UCSD-AML1 (cell line): Measurements from ENCODE around the gene NME3.

Experiments
- DNase-seq: peaks from one replicate; lab custom pipeline; 2025; ENCODE audit not compliant: unreplicated experiment; lab: John Stamatoyannopoulos, UW

Gene NME3

DNA sequence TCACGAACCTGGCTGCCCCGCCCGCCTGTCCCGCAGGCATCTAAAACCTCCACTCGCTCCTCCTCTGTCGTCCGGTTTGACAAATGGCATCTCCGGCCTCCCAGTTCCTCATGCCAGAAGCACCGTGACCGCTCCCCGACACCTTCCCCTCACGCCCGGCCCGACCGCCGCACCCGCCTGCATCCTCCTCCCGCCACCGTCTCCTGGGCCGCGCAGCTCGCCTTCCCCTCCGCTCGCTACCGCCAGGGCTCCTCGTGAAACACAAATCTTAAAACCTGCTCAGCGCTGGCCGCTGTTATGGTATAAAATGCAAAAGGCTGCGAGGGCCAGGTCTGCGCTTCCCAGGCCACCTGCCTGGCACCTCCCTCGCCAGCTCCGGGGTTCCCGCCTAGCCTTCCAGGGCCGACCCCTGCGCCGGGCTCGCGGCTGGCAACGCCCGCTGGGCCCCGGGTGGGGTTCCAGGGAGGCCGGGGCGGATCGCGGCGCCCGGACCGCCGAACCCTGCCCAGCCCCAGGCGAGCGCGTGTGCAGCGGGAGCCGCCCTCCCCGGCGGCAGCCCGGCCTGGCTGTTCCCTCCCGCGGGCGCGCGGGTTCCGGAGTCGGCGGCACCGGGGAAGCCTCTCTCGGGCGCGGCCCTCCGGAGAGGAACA lies 10.5 kb upstream of the NME3 start:
- peak; percentile 42 for DNase-seq

DNA sequence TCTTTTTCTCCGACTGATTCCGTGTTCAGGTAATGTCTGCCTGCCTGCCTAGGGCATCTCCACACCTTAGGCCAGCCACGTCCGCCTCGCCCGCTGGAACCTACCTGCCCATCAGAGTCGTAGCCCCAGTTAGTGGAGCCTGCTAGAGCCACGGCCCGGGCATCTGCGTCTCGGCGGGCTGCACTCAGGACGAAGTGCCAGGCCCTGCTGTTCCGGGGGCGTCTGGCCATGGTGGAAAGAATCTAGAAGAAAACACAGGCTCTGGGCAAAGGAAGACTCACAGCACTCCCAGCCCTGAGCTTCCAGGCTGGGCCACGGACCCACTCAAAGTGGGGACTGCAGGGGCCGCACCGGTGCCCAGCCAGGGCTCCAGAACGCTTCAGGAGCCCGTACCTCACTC lies 9.9 kb upstream of the NME3 start:
- DNase-seq: no peak

DNA sequence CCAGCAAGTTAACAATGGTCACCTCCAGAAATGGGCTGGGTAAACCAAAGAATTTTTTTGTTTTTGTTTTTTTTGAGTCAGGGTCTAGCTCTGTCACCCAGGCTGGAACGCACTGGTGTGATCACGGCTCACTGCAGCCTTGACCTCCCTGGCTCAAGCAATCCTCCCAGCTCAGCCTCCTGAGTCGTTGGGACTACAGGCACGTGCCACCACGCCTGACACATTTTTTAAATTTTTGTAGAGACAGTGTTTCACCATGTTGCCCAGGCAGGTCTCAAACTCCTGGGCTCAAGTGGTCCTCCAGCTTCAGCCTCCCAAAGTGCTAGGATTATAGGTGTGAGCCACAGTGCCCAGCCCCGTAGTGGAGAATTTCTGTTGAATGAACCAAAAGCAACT lies 9.3 kb upstream of the NME3 start:
- no peak for DNase-seq

DNA sequence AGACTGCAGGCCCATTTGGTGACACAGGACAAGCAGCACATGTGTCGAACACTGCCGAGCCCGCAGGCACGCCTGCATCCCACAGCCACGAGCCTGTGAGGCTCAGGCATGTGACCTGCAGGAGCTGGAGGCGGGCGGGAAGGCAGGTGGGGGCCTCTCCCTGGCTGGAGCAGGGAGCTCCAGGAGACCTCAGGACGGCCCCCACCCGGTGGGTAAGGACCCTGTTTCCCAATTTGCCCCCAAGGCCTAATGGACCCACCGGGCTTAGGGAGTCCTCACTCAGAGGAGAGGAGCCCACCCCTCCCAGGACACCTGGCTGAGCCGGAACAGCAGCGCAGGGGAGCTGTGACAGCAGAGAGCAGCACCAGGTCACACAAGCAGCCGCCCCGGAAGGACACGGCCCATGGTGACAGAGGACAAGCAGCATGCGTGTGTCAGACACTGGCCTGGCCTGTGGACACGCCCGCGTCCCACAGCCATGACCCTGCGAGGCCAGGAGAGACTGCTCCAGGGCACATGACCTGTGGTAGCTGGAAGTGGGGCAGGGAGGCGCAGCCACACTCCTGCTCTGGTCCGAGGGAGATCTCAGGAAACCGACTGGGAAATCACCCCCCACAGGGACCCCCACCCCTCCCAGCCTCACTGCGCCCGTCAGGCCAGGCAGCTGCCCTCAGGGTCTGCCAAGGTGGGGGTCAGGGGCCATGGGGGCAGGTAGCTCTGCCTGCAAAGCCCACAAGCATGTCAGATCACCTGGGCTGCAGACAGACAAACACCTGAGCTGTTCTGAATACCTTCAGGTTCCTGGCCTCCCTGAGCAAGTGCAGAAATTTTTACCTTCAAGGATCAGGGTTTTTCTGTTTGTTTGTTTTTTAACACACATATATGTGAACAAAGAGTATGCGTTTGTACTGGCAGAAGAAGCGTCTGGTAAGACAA lies 8.7 kb upstream of the NME3 start:
- no peak for DNase-seq

DNA sequence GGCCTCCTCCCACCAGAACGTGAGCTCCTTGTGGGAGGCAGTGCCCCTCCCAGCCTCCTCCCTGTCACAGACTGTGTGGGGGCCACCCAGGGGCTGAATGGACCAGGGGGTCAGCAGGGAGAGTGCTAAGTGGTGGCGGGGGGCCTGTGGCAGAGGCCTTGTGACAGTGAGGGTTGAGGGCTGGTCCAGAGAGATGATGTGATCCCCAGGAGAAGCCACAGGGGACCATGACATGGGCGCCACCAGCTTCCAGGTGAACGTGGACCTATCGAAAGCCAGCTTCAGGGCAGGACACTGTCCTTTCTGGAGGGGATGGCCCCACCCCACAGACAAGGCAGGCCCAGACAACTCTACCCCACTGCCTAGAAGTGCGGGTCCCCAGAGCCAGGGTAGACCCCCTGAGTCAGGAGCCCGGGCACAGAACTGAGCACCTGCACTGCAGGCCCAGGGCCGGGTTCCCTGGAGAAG lies 7.9 kb upstream of the NME3 start:
- DNase-seq: no peak

DNA sequence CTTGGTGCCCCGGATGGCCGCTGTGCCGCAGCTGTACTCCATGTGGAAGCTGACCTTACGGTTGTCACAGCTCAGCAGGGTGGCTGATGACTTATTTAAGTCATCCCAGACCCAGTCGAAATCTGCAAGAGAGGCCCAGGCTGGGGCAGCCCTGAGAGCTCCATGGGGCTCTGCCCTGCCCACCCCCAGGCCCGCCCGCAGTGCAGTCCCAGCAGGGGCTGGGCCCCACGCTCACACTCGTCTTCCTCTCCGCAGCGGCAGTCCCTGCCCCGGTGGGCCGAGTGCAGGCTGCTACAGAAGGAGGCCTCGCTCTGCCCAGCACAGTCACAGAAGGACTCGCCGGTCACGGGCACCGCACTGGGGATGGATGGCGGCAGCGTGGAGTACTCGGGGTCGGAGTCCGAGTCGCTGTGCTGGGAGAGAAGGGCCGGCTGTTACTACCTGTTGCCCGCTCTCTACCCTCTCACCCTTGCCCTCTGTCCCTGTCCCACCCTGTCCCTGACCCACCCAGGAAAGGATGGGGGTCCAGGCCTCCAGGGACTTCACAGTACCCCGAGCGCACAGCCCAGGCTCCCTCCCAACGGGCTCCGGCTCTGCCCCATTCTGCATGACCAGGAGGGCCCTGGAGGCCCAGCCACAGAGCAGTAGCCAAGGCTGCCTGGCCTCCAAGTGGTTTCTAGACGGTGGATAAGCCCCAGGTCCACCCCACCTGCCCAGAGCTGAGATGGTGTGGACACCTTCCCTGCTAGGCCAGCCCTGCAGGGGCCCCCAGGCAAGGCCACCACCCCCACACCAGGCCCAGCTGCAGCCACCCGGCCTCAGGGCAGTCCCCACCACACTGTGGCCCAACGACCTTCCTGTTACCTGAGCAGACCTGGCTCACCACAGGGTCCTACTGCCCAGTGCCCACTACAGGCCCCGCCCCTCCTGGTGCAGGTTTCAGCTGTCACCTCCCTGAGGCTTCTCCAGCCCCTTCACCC lies 7.1 kb upstream of the NME3 start:
- DNase-seq: no peak

DNA sequence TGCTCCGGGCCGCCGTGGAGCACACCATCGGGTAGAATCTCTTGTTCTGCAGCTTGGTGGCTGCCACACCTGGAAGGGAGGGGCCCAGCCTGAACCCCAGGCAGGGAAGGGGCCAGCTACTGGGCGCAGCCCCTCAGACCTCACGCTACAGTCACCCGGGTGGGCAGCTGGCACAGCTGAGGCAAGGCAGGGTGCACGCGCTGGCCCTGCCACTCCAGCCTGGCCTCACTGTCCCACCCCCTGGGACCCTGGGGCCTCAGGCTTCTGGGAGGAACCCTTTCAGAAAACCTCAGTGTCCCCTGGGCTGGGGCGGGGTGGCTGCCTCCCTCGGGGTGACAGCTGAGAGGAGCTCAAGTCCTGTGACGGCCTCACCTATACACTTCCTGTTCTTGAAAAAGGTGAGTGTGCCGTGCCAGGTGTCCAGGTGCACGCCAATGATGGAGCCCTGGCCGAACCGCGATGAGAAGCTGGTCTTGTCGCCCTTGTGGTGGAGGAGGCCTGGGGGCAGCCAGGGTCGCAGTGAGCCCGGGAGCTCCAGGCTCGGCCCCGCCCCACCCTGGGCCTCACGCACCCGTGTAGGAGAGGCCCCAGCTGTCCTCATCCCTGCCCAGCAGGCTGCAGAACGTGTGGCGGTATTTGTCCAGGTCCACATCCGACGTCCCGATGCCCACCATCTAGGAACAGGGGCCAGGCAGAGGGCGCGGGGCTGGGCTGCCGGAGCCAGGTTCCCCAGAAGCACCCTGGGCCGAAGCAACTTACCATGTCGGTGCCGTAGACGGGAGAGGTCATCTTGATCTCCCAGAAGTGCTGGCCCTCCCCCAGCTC lies 6.2 kb upstream of the NME3 start:
- DNase-seq: no peak

DNA sequence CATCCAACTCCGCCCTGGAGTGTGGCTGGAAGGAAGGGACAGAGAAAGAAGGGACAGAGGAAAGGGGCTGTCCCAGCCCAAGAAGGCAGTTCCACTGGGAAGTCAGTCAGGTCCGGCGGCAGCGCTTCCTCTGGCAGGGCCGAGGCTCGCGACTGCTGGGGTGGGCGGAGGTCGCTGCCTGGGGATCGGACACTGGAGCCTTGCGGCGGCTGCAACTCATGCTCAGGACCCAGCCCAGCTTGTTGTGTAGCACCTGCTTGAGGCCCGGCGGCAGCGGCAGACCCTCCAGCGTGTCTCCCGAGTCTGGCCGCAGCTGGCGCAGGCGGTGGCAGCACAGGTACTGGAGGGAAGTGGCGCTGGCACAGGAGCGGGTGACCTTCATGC lies 5.6 kb upstream of the NME3 start:
- no peak for DNase-seq

DNA sequence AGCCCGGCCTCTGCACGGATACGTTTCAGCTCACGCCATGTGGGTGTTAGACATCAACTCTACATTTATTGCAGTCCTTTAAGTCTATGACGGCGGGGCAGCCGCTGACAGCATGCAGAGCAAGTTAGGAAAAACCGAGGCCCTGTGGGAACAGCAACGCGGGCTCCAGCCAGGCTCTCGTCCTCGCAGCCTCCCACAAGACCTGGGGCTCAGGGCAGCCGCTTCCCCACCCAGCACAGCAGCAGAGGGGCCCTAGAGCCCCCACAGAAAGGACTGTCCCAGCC lies 5.3 kb upstream of the NME3 start:
- no peak for DNase-seq

DNA sequence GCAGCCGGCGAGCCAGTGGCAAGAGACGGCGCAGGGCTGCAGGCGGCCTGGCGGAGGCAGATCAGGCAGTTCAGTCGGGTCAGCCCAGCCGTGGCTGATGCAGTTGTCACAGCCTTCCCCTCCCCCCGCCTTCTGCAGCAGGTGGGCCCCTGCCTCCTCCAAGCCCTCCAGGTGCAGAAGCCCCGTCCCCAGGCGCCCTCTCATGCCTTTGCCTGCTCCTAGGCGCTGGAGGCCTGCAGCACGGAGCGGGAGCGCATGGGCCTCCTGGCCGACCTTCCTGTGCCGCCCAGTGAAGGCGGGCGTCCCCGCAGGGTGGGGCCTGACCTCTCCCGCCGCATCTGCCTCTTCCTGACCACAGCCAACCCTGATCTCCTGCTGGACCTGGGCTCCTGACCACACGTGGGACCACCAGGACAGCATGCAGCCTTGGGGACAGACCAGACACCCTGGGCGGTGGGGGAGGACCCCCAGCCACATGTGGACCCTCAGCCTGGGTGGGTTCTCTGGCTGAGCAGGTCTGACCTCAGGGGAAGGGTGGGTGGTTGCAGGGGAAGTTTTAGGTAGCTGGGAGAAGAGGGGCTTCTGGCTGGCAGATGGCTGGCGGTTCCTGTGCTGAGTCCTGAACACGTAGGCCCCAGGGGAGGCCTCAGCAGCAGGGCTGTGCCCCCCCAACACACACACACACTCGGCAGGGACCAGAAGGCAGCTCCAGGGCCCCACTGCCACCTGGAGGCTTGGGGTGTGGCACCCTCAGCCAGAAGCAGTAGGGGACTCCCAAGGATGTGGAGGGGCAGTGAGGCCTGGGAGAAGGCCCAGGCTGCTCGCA lies 4.7 kb upstream of the NME3 start:
- DNase-seq: no peak

DNA sequence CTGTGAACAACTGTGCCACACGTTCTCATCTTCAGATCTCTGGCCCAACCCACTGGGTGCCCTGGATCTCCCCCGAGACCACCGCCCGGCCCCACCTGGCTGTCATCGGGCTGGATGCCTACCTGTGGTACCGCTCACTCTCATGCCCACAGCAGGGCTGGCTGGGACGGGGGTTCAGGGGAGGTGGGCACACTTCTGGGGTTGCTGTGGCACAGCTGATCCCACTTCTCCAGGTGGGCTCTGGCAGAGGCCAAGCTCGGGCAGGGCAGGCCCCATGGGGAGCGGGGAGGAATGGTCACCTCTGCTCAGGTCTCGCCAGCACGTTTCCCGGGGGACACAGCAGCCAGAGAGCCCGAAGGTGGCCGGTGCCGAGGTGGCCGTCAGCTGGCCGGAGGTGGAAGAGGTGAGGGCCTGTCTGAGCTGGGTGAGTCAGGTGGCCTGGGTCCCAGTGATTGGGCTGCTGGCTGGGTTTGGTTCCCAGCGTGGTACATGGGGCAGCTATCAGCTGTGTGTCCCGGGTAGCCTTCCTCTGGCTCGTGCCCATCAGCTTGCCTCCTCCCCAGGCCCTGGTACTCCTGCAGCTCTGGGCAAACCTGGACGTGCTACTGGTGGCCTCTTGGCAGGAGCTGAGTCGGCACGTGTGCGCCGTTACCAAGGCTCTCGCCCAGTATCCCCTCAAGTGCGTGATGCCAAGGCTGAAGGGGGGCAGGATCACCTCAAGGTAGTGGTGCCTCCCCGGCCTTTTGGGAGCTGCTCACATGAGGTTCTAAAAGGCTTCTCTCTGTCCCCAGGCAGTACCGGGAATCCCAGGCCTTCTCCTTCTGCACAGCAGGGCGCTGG lies 3.9 kb upstream of the NME3 start:
- DNase-seq: no peak

DNA sequence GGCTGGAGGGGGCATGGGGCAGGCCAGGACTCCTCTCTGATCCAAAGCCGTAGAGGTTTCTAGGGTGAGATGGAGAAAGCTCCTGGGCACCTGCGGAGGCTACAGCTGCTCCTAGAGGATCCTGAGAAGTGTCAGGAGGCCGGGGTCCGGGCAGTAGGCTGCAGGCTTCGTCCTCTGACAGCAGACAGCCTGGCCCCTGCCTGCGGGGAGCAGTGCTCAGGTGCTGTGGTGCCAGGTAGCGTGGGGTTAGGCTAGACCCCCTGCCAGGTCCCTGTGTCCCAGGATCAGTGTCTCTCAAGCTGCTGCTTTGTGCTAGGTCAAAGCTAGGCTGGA lies 3.1 kb upstream of the NME3 start:
- no peak for DNase-seq

DNA sequence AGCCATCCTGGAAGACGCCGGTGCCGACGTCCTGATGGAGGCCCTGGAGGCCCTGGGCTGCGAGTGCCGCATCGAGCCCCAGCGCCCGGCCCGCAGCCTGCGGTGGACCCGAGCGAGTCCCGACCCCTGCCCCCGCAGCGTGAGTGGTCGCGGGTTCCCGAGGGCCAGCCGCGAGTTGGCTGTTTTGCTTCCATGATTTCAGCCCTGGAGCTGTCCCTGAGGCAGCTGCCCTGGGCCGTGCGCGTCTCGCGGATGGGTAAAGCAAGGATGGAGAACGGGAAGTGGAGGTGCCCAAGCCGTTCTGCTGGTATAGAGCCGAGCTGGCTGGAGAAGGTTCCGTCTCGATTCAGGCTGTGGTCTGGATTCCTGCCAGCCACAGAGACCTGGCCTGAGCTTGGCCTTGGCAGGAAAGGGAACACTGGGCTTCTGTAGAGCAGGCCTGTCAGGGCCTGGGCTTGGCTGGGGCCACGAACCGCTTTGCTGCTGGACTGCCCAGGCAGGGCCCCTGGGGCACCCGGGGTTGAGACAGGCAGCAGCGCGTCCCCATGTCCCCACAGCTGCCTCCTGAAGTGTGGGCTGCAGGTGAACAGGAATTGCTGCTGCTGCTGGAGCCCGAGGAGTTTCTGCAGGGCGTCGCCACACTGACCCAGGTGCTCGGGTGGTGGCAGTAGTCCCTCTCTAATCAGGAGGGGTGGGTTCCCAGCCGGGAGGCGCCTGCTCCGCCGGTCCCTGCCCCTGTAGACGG lies 2.5 kb upstream of the NME3 start:
- peak; percentile 68 for DNase-seq

DNA sequence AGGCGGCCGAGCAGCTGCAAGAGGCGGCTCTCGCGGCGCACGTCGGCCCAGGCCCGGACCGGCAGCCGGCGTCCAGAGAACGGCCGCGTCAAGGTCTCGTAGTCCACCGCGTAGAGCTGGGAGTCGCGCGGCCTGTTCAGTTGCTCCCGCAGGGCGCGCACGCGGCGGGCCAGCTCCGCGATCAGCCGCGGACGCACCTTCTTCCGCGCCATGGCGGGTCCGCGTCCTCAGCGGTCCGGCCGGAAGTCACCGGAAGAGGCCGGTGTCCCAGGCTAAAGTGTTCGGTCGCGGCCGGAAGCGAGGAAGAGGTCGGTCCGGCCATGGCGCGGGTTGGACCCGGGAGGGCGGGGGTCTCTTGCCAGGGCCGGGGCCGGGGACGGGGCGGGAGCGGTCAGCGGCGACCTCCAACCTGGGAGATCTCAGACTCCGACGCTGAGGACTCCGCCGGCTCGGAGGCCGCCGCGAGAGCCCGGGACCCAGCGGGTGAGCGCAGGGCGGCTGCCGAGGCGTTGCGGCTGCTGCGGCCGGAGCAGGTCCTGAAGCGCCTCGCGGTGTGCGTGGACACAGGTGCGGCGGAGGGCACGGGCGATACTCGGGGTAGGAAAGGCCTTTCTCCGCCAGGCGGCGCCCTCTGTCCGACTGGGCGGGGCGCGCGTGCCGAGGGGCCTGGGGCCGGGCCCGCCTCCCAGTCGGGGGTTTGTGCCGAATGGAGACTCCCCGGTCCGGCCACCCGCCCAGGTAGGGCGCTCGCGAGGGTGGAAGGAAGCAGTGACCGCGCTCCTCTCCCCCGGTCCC lies 1.8 kb upstream of the NME3 start, which contains the start of gene MRPS34:
MRPS34 (minus strand) TSS at position 227 of the 795 bp plus-strand sequence; CDS start at position 212, 15 bp downstream.
- DNase-seq: peak; percentile 85

DNA sequence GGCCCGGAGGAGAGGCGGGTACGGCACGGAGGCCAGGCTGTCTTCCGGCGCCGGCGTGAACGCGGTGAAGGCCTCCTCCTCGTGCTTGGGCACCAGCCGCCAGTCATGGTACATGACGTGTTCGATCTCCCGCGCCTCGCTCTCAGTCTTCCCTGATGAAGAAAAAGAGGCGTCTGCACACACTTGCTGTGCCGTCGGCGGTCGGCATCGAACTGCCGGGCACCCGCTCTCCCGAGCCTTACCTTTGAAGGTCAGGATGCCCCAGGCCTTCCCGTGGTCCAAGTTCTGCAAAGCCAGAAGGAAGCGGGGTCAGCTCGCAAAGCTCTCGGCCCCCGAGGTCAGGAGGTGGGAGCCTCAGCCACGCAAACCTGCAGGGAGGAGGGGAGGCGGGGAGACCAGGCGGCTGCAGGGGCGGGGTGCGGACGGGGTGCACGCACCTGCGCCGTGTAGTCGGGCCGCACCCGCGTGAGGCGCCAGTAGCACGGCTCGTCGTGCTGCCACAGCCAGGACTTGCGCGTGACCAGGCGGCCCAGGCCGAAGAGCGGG lies 1.1 kb upstream of the NME3 start, which contains the start of gene EME2:
EME2 (plus strand) TSS at position 449 of the 546 bp plus-strand sequence. CDS start 418 bp downstream, outside the sequence.
- DNase-seq: peak; percentile 41

DNA sequence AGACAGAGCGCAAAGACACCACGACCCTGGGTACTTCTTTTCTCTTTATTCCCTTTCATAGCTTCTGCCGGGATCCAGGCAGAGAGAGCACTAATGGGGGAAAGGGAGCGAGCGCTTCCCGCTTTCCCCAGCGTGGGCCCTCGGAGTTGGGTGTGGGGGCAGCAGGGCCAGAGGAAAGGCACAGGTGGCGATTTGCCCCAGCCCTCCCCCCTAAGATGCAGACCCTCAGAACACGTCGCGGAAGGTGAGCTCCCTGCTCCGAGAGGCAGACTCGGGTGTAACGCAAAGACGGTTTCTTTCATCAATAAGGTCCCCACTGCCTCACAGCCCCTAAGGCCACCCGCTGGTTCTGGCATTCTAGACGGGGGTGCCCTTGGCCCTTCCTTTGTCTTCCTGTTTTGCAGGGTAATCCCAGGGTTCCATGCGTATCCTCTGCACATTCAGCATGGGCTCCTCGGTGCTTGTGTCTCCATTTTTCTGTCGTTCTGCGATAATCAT lies 570 bp upstream of the NME3 start:
- no peak for DNase-seq
